T-helper 2 cell treated with Interferon-gamma antibody and Interleukin-4, amounts not matched to agents 100 ng/mL and 5 ng/mL, for 36 hours (primary cell): ENCODE results near the gene ZNF775. TPM values are rescaled to one million over a fixed set of nuclear protein-coding genes. Genes with fewer than 3 reads are reported as not detected.

ENCODE experiments used
- intact Hi-C: fragments of 100-400 bp; cut with micrococcal nuclease; formaldehyde crosslinking; loops from one replicate; pipeline ENCODE4 v1.15.1; 2023
- total RNA-seq: library from RNA; stranded (reverse); gene quantifications from 2 replicates; pipeline ENCODE4 v1.2.3, GENCODE V29; 2022

The ZNF775 gene
- total RNA-seq, 1 donor from 2014 or later, result 4.2 TPM

DNA sequence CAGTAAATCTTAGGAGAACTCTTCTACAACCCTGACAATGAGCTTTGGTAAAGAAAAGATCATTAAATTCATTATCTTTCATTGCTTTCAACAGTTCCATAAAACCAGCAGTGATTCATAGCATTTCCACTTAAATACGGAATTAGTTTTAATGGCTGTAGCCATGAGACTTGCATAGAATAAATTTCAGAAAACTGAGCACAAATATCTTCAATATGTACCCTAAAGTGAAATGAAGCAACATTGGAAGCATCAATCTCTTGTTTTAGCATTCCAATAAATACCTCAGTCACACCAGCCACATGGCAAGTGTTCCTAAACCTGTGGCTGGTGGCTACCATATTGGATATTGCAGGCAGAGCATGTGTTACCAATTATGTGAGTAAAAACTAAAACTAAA lies 34.1 kb upstream of the ZNF775 start:
- intact Hi-C loops, result no loop called here

DNA sequence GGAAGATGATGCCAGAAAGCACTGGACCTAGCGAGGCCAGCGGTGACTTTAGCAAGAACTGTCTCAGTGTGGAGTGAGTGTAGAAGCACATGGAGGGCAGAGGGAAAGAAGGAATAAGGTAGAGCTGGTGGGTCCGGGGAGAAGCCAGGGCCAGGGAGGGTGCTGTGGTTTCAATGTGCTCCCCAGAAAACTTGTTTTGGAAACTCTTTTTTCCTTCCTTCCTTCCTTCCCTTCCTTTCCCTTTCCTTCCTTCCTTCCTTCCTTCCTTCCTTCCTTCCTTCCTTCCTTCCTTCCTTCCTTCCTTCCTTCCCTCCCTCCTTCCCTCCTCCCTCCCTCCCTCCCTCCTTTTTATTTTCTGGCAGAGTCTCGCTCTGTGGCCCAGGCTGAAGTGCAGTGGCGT lies 32.2 kb upstream of the ZNF775 start:
- intact Hi-C loops, result no loop called here

DNA sequence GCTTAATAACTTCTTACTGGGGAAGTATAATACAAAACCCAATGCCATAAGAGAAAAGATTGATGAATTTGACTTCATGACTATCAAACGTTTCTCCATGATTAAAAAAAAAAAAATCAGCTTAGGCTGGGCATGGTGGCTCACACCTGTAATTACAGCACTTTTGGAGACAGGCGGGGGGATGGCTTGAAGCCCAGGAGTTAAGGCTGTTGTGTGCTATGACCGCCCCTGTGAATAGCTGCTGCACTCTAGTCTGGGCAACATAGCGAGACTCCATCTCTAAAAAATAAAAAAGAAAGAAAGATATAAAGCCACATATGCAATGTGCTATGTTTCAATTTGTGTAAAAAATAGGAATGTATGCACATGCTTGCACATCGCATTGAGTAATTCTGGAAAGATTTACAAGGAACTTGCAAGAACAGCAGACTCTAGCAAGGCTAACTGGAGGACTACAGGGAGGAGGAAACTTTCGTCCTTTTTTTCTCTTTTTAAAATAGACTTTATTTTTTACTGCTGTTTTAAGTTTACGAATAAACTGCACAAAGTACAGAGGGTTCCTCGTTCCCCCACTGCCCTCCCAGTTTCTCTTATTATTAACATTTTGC lies 27.4 kb upstream of the ZNF775 start:
- intact Hi-C loops, result no loop called here

DNA sequence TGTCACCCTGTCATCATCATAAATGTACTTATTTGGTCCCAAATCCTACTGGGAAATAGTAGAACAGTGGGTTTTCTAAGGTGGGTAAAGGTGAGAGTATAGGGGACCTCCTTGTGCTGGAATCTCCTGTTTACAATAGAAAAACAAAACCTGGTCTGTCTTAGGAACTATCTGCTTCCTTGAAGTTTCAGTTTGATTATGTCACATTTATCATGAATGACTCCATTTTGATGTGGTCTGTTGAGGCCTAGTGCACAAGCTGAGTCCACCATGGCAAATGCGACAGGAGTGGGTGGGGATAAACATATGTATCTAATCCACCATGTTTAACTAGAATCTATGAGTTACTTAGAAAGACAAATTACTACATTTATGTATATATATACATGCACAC lies 23.5 kb upstream of the ZNF775 start:
- intact Hi-C loops, result loop anchor here (1.0 to 2.0 kb wide), 4 partner anchors 24 to 401 kb away; partner anchors contain the start of gene ZNF775

DNA sequence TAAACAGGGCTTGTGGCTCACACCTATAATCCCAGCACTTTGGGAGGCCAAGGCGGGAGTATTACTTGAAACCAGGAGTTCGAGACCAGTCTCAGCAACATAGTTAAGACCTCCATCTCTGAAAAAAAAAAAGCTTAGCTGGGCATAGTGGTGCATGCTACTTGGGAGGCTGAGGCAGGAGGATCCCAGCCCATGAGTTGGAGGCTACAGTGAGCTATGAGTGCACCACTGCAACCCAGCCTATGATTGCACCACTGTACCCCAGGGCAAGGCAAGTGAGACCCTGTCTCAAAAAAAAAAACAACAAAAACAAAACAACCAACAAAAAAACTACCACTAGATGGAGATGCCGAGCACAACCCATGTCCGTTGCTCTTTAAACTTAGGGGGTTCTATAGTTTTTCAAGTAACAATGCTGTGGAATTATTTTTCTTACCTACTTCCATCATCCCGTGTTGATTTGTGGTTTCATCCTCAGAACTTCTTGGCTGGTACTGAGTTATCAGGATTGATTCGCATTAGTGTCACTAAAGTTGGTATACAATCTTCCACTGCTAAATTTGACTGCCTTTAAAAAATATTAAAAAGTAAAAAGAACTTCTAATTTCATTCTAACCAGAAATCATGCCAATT lies 22.7 kb upstream of the ZNF775 start:
- intact Hi-C loops, result loop anchor here (1.0 to 2.0 kb wide), 4 partner anchors 23 to 400 kb away; partner anchors contain the start of gene ZNF775

DNA sequence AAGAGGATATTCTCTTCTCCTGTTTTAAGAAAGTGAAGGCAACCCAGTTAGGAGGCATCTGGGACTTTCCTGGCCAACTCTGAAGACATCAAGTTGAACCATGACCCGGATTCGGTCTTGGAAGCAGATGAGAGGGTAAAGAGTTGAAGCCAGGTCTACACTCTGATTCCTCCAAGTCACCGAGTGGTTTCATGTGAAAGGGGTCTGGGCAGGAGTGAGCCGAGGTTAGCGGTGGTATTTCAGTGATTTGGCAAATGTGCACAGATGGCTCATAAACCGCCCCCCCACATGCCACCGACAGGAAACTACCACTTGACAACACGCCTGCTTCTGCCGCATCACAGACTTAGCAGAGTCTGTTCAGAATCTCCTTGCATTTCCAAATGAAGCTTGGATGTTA lies 21.9 kb upstream of the ZNF775 start:
- intact Hi-C loops, result loop anchor here (1.0 to 2.0 kb wide), 2 partner anchors 11 to 400 kb away; partner anchors contain the start of gene REPIN1

DNA sequence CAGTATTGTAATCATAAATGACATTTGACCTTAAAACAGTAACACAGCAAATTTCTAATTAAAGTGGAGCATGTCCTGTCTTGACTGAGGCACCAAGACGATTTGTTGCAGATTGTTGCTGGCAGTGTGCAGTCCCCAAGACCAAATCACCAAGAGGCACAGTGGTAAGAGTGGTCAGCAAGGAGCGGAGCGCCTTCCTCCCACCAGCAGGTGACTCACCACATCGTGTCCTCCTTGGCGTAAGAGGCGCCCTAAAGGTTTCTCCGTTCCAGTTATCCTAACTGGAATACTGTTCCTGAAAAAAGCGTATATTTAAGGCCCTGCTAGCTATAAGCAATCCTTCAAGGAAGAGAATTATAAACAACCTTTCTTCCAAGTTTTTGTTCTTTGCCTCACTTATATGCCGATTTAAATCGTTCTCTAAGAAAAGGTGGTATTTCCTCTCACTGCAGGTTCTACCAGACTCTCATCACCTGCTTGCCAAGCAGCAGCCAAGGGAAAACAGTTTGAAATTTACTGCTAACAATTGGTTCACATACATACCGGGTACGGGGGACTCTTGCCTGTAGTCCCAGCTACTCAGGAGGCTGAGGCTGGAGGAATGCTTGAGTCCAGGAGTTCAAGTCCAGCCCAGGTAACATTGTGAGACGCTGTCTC lies 21.2 kb upstream of the ZNF775 start:
- intact Hi-C loops, result loop anchor here (1.0 to 2.0 kb wide), 2 partner anchors 10 to 399 kb away; partner anchors contain the start of gene REPIN1

DNA sequence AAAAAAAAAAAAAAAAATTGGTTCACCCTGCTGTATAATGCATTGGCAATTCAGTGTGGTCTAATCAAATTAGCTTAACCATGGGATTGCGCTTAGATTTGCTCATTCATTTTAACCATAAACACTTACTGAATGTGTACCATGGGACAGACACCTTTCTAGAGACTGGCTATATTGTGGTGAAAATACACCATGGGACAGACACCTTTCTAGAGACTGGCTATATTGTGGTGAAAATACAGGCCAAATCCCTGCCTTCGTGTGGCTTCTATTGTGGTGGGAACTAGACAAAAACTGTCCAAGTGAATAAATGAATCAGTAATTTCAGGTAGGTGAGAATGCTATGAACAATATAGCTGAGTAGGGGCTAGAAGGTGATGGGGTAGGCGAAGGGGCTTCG lies 20.7 kb upstream of the ZNF775 start:
- intact Hi-C loops, result no loop called here

DNA sequence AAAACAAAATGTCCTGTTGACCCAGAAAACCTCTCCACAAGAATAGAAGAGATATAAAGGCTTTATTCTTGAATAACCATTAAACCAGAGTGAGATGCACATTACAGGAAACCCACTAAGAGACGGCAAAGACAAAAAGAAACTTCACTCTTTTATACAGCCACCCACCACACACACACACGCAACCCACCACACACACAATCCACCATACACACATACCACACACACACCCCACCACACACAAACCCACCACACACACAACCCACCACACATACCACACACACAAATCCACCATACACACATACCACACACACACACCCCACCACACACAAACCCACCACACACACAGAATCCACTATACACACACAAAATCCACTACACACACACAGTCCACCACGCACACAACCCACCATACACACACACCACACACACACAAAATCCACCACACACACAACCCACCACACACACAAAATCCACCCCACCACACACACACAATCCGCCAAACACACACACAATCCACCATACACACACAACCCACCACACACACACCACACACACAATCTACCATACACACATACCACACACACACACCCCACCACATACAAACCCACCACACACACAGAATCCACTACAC lies 20.0 kb upstream of the ZNF775 start:
- intact Hi-C loops, result no loop called here

DNA sequence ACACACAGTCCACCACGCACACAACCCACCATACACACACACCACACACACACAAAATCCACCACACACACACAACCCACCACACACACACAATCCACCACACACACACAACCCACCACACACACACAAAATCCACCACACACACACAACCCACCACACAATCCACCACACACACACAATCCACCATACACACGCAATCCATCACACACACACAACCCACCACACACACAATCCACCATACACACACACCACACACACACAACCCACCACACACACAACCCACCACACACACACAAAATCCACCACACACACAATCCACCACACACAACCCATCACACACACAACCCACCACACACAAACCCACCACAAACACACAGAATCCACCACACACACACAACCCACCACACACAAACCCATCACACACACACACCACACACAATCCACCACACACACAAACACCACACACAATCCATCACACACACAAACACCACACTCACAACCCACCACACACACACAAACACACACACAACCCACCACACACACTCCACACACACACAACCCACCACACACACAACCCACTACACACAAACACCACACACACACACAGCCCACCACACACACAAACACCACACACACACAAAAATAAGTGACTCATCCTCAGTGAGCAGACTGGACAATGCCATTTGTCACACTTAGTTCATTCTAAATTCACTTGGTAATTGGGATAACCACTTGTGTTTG lies 19.3 kb upstream of the ZNF775 start:
- intact Hi-C loops, result no loop called here

DNA sequence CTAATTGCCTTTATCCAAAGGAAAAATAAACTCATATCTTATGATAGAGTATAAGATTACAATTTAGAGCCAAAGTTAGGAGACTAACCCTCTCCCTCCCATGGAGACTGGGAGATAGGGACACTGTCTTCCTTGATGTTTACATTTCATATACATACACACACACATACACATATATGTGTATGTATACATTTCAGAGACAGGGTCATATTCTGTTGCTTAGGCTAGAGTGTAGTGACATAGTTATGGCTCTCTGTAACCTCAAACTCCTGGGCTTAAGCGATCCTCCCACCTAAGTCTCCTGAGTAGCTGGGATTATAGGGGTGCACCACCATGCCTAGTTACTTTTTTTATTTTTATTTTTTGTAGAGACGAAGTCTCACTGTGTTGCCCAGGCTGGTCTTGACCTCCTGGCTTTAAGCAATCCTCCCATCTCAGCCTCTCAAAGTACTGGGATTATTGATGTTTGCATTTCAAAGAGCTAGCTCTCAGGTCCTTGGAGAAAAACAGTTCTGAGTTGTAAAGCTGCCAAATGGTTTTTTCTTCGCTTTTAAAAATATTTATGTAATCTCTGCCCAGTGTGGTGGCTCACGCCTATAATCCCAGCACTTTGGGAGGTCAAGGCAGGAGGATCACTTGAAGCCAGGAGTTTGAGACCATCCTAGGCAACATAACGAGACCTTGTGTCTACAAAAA lies 18.6 kb upstream of the ZNF775 start:
- intact Hi-C loops, result no loop called here

DNA sequence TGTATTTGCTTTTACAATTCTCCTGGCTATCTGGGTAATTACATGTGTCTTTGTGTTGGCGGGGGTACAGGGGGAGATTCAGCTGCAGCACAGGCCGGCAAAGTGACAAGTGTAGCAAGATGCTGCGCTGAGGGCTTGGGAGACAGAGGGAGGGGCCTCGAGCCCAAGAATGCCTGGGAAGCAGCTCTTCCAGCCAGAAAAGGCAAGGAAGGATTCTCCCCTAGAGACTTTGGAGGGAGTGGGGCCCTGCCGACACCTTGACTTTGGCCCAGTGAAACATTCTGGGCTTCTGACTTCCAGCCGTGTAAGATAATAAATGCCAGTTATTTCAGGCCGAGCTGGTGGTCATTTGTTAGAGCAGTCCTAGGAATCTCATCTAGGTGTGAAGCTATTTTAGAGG lies 17.7 kb upstream of the ZNF775 start:
- intact Hi-C loops, result no loop called here

DNA sequence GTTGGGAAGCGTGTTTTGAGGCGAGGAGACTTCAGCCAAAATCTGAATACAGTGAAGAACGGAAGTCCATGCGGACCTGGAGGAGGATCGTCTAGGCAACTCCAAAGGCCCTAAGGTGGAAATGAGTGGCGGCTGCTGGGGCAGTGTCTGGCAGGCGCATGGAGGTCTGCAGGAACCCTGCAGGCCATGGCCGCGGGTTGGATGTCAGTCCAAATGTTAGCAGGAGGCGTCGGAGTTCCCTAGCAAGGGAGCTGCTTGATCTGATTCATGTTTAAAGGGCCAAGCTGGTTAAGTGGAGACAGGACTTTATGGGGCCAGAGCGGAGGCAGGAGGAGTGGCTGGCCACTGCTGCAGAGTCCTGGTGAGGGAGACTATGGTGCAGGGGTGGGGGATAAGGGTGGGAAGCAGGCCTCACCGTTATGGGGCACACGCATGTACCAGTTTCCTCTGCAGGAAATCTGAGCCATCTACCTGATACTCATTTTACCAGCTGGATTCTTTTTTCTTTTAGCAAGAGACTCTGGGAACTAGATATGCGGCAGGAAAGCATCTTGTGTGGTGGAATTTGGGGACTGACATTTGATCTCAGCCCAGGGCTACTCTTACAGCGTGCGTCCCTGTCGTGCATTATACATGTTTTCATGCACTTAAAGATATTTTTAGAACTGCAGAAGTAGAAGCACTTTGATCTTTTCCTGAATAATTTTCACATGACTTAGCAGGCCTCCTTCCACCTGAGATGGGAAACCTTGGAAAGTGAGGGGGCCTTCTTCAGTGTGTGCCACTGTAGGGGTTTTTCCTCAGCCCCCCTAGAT lies 17.1 kb upstream of the ZNF775 start:
- intact Hi-C loops, result no loop called here

DNA sequence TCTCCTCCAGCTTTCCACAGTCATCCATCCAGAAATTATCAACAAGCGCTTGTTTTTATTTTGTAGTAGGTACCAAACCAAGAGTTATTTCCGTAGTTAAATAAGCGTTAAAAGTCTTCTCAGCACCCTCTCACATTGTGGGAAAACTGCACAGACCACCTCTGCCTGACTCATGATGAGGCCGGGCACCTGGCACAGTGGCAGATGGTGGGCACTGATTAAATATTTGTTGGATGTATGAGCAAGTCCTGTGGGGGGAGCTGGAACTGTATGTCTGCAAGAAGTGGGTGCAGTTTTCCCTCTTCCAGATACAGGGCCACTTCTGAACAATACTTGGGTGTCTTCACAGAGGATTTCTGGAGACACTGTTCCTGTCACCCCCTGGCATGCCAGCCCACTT lies 15.8 kb upstream of the ZNF775 start:
- intact Hi-C loops, result no loop called here

DNA sequence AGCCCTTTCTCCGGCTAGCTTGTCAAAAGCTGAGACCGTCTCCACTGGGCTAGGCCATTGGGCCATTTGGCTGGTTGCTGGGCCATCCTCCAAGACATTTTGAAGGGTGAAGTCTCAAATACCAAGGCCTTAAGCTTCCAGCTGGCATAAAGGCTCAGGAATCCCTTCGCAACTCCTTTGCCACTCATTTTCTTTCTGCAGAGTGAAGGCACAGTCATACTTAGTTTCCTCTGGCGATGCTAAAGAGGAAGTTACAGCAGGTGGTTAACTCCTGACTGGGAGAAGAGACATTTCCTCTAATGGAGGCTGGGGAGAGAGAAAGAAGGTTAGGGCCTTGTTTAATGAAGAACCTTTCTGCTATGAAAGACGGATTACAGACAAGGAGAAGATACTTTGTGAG lies 15.3 kb upstream of the ZNF775 start:
- intact Hi-C loops, result no loop called here

DNA sequence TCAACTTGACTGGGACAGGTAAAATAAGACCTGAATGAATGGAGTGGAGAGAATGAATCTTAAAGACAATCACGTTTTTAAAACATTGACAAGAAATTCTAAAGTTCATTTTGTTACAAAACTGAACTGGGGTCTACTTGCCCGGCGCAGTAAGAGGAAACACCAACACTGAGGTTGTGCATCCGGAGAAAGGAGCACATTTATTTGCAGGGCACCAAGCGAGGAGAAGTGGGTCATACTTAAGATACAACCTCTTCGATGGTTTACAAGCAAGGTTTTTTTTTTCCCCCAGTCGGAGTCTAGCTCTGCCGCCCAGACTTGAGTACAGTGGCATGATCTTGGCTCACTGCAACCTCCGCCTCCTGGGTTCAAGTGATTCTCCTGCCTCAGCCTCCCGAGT lies 13.9 kb upstream of the ZNF775 start:
- intact Hi-C loops, result no loop called here

DNA sequence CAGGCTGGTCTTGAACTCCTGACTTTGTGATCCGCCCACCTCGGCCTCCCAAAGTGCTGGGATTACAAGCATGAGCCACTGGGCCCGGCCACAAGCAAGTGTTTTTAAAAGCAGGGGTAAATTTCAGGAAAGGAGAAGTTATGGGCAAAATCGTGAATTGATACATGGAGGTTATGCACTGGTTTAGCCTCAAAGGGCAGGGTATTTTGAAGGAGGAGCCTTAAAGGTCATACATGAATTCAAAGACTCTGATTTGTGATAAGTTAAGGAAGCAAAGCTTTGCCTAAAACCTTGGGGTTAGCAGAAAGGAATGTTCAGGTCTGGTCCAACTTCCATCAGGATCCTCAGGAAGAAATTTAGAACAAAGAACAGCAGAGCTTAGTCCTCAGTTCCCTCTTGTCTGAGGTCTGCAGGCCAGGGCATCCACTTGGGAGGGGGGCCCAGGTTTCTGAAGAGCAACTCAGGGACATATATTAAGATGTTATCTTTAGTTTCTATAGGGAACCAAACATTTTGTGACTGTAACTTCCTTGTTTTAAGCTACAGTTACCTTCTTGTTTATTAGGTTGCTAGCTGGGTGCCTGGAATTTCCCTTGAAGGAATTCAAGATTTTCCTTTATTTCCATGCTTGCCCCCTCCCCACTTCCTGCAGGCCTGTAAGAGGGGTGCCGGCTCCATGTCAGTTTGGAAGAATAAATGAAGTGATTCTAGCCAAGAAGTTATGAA lies 13.3 kb upstream of the ZNF775 start:
- intact Hi-C loops, result no loop called here

DNA sequence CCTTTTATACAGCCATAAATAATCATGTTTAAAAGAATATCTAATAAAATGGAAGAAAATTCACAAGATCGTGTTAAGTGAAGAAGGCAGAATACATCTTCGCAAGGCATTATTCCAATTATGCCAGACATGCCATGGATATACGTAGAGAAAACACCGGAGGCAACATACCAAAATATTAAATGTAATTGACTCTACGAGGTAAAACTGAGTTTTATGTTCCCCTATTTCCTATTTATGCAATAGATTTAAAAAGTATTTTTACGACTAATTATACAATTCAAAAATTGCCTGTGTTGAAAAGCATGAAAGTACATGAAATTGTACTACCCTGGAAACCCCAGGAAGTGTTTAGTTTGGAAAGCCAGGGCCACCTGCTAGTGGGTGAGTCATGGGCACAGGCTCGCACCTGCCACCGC lies 11.4 kb upstream of the ZNF775 start:
- intact Hi-C loops, result loop anchor here (1.0 to 2.0 kb wide), 3 partner anchors 10 to 45 kb away; partner anchors contain the start of genes ACTR3C and LRRC61
